ENCODE results near the gene FARS2.
A peak's percentile ranks its signal among the peaks of the same experiment; 100 is the strongest.

FARS2 gene

DNA sequence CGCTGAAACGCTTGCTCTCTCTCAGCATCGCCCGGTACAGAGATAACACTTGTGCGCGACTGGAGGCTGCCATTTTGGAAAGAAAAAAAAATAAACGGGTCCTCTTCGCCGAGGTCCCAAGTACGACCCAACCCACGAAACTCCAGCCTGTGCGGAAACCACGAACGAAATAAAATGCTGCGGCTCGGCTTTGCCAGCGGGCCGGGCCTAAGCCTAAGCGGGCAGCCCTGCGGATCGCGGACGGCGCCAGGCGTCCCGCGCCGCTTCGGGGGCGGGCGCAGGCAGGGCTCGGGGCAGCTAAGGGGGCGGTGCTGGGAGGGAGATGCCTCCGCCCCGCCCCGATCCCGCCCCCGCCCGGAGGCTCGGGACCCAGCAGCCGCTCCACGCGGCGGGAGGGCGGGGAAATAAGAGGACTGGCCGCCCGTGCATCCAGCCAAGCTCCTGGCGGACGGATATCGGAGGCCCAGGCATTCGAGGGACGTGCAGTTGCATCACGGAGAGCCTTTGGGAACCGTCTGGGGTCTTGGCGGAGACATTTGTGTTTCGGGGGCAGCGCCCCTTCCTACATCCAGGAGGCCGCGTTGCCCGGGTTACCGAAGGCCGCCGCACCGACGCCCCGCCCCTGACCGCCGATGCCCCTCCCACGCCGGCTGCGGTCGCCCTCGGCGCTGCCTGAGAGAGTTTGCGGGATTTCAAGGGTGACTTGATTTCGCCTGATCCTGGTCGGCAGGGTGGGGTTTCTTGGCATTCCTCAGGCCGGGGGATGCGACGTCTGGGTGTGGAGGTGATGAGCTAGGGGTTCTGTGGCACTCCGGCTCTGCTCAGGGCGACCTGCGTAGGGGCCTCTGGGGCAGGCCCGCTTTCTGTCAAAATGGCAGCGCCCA is at the start of gene FARS2, which contains the start of gene LYRM4:
TSS of gene FARS2 (plus strand) at position 853 of the 884 bp plus-strand sequence.
TSS of gene LYRM4 (minus strand) at position 290 of the 884 bp plus-strand sequence. CDS start at position 73, 217 bp downstream.
- DNase-seq, result peak; percentile 87 to 93

- no peak for DNase-seq
Measured at GRCh38 chr6:5213836-5214235, 47.5 kb upstream of the FARS2 start.

GRCh38 chr6:5214570-5215052 is 46.7 kb upstream of the FARS2 start:
- DNase-seq, result peak in 1 of 2 donors; percentile 8

- DNase-seq, result no peak
Measured at GRCh38 chr6:5215159-5215558, 46.2 kb upstream of the FARS2 start.

DNA sequence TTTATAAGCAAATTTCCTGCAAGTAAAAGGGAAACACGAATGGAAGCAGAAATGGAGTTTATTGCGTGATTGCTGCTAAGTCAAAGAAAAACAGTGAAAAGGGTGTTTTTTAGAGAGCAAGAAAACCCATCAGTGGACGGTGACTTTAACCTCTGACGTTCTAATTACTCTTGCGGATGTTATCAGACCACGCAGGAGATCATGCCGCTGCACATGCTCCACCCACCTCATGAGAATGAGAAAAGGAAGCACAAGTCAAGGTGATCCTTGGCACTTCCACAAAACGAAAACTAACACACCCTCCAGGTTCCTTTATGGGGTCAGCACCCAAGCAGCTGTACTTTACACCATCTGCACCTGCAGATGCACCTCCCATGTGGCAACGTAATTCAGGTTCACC is 45.5 kb upstream of the FARS2 start:
- no peak for DNase-seq

GRCh38 chr6:5217356-5217755 is 44.0 kb upstream of the FARS2 start:
- no peak for DNase-seq

GRCh38 chr6:5219011-5219691 is 42.2 kb upstream of the FARS2 start:
- DNase-seq, result no peak

- no peak for DNase-seq
Measured at GRCh38 chr6:5220443-5220842, 40.9 kb upstream of the FARS2 start.

DNA sequence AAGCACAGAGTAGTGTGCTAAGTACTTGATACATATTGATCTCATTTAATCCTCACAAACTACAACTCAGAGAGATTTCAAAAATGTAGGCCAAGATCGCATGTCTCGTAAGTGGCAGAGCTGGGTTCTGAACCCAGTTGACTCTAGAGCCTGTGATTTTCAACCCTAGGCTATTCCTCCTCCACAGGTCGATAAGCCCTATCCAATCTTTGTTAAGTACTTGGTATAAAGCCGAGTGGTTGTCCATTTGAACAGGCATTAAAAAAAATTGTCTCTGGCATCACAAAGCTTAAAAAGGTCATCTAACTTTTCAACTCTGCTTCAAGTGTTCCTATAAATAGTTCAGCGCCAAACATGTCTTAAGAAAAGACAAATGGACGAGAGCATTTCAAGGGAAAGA is 38.0 kb upstream of the FARS2 start:
- DNase-seq, result no peak

DNA sequence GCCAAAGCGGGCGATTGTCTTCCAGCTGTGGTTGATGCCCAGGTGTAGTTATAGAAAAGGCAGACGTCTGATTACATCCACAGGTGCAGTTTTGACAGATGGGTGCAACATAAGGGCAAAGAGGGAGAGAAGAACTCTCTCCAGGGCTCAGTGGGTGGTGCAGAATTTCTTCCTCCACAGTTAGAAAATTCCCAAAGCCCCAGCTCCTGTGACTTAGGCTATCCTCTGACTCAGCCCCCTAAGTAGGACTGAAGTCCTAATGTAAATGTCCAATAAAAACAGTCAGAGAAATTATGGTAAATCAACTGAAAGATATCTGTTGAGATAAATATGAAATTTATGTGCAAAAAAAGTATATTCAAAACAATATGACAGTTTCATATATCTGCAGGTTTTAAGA is 32.0 kb upstream of the FARS2 start:
- no peak for DNase-seq

DNA sequence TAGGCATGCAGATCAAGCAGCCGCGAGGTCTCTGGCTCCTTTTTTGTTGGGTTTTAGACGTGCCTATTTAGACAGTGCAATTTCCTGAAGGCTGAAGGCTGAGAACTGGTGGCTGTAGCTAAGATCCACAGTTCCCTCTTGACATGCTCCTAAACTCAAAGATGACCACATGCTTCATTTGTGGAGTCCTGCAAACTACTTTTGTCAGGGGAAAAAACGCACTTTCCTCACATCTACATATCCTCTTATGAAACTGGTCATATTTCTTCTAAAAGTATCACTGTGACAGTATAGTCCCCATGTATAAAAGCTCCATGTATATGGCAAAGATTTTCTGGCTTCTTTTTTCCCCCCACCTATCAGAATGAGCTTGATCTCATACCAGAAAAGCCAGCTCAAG is 31.2 kb upstream of the FARS2 start:
- DNase-seq, result no peak

DNA sequence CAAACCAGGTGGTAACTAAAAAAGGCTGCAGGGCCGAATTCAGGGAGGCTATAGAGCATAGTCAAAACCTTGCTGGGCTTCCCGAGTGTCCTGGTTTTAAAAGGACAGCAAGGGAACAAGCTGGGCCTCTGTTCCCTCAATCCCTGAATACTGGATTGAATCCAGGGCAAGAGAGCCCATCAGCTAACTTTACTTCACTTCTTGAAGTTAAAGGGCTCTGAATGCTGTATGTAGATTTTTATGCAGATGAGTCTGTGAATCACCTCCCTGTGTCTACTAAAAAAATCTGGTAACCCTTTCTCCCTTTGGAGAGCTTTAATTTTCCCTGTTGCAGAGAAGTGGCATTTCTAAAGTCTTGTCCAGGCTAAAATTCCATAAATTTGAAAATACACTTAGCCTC is 30.0 kb upstream of the FARS2 start:
- DNase-seq, result no peak

DNA sequence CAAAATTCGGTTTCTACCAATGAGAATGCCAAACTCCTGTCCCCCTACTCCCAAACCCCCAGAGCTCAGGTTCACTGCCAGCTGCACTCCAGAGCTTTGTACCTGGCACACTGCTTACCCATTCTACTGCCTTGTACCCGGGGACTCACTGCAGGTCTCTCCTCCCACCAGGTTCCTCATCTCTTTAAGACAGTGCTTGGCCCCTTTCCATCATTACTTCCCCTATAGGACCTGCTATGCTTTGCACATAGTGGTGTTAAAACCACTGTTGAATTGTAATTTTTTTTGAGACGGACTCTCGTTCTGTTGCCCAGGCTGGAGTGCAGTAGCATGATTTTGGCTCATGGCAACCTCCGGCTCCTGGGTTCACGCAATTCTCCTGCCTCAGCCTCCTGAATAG is 26.4 kb upstream of the FARS2 start:
- no peak for DNase-seq

DNA sequence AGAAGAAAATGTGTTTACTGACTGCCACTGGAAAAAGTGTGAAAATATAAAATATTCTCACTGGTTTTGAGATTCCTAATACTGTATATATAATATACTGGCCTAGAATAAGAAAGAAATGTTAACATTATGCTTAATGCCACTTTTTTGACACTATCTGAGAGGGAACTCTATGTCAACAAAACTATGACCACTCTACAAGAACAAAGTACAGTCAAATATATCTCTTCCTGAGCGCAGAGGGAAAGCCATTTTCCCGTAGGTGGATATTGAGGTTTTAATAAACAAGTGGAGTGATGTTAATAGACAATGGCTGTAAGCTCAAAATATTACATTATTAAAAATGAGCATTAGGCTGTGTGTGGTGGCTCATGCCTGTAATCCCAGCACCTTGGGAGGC is 25.5 kb upstream of the FARS2 start:
- DNase-seq, result no peak

GRCh38 chr6:5237805-5238204 is 23.5 kb upstream of the FARS2 start:
- DNase-seq, result no peak

DNA sequence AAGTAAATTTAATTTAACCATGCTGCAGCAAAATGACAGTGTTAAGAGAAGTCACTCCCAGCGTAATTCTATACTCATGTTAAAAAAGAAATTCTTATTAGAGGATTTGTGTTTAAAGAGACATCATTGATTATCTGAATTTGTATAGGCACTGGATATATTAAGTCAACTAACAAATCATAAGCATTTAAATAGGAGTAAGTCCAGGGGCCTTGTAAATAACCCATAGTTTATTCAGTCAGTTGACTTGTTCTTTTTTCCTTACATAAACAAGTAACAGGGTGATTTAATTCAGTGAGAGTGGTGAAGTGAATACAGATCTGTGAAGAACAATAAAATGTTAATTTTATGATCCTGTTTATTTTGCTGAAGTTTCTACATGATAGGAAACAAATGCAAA is 23.0 kb upstream of the FARS2 start:
- no peak for DNase-seq

GRCh38 chr6:5241252-5241651 is 20.1 kb upstream of the FARS2 start:
- DNase-seq, result no peak

DNA sequence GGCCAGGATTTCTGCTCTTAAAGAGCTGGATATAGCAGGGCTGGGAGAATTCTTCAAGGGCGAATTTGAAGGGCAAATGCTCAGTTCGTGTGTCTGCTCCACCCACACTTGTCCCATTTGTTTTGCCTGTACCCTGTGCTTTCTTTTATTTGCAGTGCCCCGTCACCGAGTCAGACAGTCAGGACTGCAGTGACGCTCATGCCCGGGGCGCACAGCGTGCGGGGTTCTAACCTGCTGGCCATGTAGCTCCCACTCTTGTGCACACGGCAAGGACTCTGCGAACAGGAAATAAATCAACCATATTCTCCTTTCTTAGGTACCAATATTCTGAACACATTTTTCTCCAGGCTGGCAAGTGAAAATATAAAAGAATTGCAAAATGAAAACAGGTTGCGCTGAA is 18.2 kb upstream of the FARS2 start:
- DNase-seq, result no peak

DNA sequence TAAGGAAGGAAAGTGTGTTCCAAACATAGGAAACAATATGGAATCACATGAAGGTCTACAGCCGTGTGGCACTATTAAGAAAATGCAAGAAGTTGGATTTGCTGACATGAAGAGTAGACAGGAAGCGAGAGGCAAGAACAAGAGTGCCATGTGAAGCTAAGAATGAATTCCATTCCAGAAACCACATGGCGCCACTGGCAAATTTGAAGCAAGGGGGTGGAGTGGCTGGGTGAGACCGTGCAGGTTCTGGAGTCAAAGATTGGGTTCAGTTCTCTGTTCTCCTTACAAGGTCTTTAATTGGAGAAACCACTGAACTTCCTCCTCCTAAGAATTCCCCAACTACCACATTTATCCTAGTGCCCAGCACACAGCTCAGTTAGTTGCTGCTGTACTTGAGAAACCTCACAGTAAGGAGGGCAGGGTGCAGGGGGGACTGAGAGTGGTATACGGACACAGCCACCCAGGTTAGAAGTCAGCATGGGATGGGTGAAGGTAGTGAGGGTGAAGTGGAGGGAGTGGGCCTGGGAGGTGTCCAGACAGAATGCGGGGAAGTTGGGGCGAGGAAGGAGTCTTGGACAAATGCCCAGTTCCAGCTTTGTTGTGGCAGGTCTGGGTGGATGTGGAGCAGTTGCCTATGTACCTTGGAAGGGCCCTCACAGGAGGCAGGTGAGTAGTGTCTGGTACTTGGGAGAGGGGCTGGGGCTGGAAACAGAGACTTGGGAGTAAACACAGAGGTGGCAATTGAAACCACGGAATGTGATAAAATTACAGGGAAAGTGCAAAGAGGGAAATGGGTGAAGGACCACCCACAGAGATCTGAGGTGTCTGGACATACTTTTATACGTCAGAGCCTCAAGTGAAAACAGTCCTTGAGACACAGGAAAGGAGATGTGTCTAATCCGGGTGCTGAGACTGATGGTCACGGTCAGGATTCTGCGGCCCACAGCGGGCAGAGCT is 14.9 kb upstream of the FARS2 start:
- DNase-seq, result no peak

DNA sequence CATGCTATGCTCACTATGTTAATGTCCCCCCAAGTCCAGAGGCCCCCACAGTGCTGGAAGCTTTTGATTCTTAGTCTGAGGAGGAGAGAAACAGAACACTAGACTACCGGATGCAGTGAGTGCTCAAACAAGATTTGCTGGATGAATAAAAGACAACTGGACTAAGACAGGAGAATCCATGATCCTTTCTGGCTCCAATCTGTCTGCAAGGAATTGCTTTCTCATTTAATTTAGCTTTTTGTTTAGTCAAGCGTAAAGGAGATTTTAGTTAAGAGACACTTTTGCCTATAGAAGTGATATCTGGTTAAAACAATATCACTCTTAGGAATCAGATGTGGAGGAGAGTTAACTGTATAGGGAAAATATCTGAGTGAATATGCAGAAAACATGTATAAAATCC is 14.1 kb upstream of the FARS2 start:
- DNase-seq, result no peak

GRCh38 chr6:5248302-5249098 is 12.8 kb upstream of the FARS2 start:
- DNase-seq, result no peak
